Ovary (tissue), 9 donors: Measurements from ENCODE around the gene CMTM6. TPM values are rescaled to one million over a fixed set of nuclear protein-coding genes. Genes with fewer than 3 reads are reported as not detected.

Source experiments
- DNase-seq, 5 donors: peaks; one replicate each; pipeline ENCODE4 v3.0.0-alpha.2; 2019 to 2020
- H3K27ac ChIP-seq, 2 donors: fragments of 200-600 bp; one replicate each; pipeline versions ENCODE4 v1.5.1 to v1.8.0; 2019 to 2022
- H3K27me3 ChIP-seq: fragments of 200-600 bp; one replicate; pipeline ENCODE4 v1.8.0; 2022
- H3K36me3 ChIP-seq: fragments of 200-600 bp; sonication (generic); one replicate; pipeline ENCODE4 v1.5.1; 2019
- H3K4me1 ChIP-seq: one replicate; pipeline ENCODE4 v1.8.1; 2013; ENCODE audit warnings: mild to moderate bottlenecking, moderate library complexity; ENCODE audit not compliant: insufficient read depth
- H3K4me3 ChIP-seq: fragments of 200-600 bp; sonication (generic); one replicate; pipeline ENCODE4 v1.5.1; 2017
- H3K9me3 ChIP-seq, 2 donors: fragments of 200-600 bp in 1 of 2; sonication (generic) in 1 of 2; one replicate each; pipeline versions ENCODE4 v1.5.1 to v1.8.1; 2013 to 2019; ENCODE audit warnings: mild to moderate bottlenecking in 1 of 2, moderate library complexity in 1 of 2
- CTCF ChIP-seq, 3 donors: fragments of 450-650 bp in 2 of 3; fragments of 200-600 bp in 1 of 3; IDR thresholded peaks; one replicate each; pipeline versions ENCODE4 v1.5.1 to v1.8.0; 2016 to 2022; ENCODE audit warnings: antibody characterized with exemption in 3 of 3, mild to moderate bottlenecking in 1 of 3
- EP300 ChIP-seq: sonication (generic); formaldehyde crosslinking; IDR thresholded peaks from one replicate; pipeline ENCODE4 v1.6.1; 2017; ENCODE audit warnings: antibody characterized with exemption
- POLR2A ChIP-seq: fragments of 450-650 bp; IDR thresholded peaks from one replicate; pipeline ENCODE4 v1.6.1; 2017; ENCODE audit warnings: antibody characterized with exemption, mild to moderate bottlenecking, moderate library complexity
- WGBS, 3 donors: extraction: QIAGEN DNeasy Blood & Tissue Kit in 1 of 3; methylation state at CpG; one replicate each; pipeline versions ENCODE4 v1.1.5 to v1.1.7; 2013 to 2017; 5-methylcytosine and 5-hydroxymethylcytosine counted together
- intact Hi-C, 4 donors: fragments of 100-400 bp; cut with DNase I; formaldehyde crosslinking; loops; one replicate each; pipeline versions ENCODE4 v1.11.0 to v1.15.1; 2022 to 2023
- polyA plus RNA-seq, 2 donors: library from polyadenylated mRNA; stranded (reverse); fragments of 200-250 nt in 1 of 2; fragments of 350-450 nt in 1 of 2; fragmentation: Illumina TruSeq in 1 of 2; extraction: RNeasy Lipid Tissue Mini Kit (QIAGEN cat#74804) in 1 of 2; gene quantifications; one replicate each; pipeline ENCODE4 v1.2.3, GENCODE V29; 2013 to 2014
- total RNA-seq, 7 donors: library from RNA; depleted of rRNA in 2 of 7; stranded (reverse); fragments of >200 nt in 2 of 7; fragmentation: NEBNext Ultra II Directional in 3 of 7; extraction: Animal tissue kit (Norgen Biotek cat#: 25700) in 3 of 7; gene quantifications; one replicate each; pipeline versions ENCODE4 v1.1.0 to v1.2.4, GENCODE V29; 2016 to 2023
- donor health status: DM: no; HTN: no; CAD: no; lungs with moderate emphysema.
- donor health status: DM: no; HTN: no; CAD: no.
- donor health status: Bipolar disorder and iron deficiency.
- donor health status: DM: yes; HTN: yes; CAD: no.
- donor health status: DM: no; HTN: no; CAD: no.
- donor health status: DM: yes; HTN: yes; CAD: no.

The CMTM6 gene
- total and polyA plus RNA-seq, 9 donors: 19.7 to 150 (median 25.9) TPM

GRCh38 chr3:32455609-32456428 lies 46.8 kb downstream of the CMTM6 start:
- H3K27me3 ChIP-seq: no peaks in the 10 kb centered on the region
- H3K4me1 ChIP-seq: no peaks in the 10 kb centered on the region
- intact Hi-C loops: no loop called here
- no peak for DNase-seq
- 84 to 89% (median 88%) methylated on average over 15 of the region's 15 CpGs for WGBS, 3 donors
- no peak overlapping the region for H3K27ac ChIP-seq
- no peaks in the 10 kb centered on the region for H3K9me3 ChIP-seq
- TF ChIP-seq EP300: no peak
- TF ChIP-seq POLR2A: no peak
- no peak for TF ChIP-seq CTCF (IDR thresholded peaks at IDR 0.05)
- no peak overlapping the region for H3K4me3 ChIP-seq
- H3K36me3 ChIP-seq: no peaks in the 10 kb centered on the region

GRCh38 chr3:32454731-32455608 lies 47.7 kb downstream of the CMTM6 start:
- no peak overlapping the region for H3K27ac ChIP-seq
- intact Hi-C loops: no loop called here
- no peak overlapping the region for H3K4me3 ChIP-seq
- H3K36me3 ChIP-seq: no peaks in the 10 kb centered on the region
- no peaks in the 10 kb centered on the region for H3K27me3 ChIP-seq
- no peaks in the 10 kb centered on the region for H3K9me3 ChIP-seq
- no peak for DNase-seq
- no peaks in the 10 kb centered on the region for H3K4me1 ChIP-seq
- TF ChIP-seq CTCF (IDR thresholded peaks at IDR 0.05) (no peak), EP300 (no peak), POLR2A (no peak)
- 83 to 90% (median 86%) methylated on average over 13 to 15 of the region's 15 CpGs for WGBS, 3 donors

- Histone ChIP-seq H3K9me3 (no peaks in the 10 kb centered on the region), H3K27me3 (no peaks in the 10 kb centered on the region), H3K36me3 (no peaks in the 10 kb centered on the region), H3K27ac (no peak overlapping the region), H3K4me1 (no peaks in the 10 kb centered on the region), H3K4me3 (no peak overlapping the region)
- WGBS, 3 donors: 82 to 89% (median 87%) methylated on average over 6 of the region's 6 CpGs
- intact Hi-C loops: no loop called here
- no peak for TF ChIP-seq CTCF (IDR thresholded peaks at IDR 0.05)
- no peak for TF ChIP-seq EP300
- no peak for TF ChIP-seq POLR2A
- no peak for DNase-seq
Observed at GRCh38 chr3:32454111-32454510, 48.5 kb downstream of the CMTM6 start.

GRCh38 chr3:32453346-32453745 lies 49.3 kb downstream of the CMTM6 start:
- Histone ChIP-seq H3K4me3 (no peak overlapping the region), H3K36me3 (no peaks in the 10 kb centered on the region), H3K9me3 (no peaks in the 10 kb centered on the region), H3K4me1 (no peaks in the 10 kb centered on the region), H3K27me3 (no peaks in the 10 kb centered on the region), H3K27ac (no peak overlapping the region)
- TF ChIP-seq EP300 (no peak), CTCF (IDR thresholded peaks at IDR 0.05) (no peak), POLR2A (no peak)
- 91 to 96% (median 94%) methylated on average over 5 of the region's 5 CpGs for WGBS, 3 donors
- no peak for DNase-seq
- intact Hi-C loops: no loop called here
